ENCODE results near the gene DCP2. TPM values are rescaled to one million over a fixed set of nuclear protein-coding genes. Genes with fewer than 3 reads are reported as not detected.

DCP2 gene
- total and polyA plus RNA-seq, 3 donors from 2014 or later, result 19.8 to 36.8 (median 32.4) TPM

DNA sequence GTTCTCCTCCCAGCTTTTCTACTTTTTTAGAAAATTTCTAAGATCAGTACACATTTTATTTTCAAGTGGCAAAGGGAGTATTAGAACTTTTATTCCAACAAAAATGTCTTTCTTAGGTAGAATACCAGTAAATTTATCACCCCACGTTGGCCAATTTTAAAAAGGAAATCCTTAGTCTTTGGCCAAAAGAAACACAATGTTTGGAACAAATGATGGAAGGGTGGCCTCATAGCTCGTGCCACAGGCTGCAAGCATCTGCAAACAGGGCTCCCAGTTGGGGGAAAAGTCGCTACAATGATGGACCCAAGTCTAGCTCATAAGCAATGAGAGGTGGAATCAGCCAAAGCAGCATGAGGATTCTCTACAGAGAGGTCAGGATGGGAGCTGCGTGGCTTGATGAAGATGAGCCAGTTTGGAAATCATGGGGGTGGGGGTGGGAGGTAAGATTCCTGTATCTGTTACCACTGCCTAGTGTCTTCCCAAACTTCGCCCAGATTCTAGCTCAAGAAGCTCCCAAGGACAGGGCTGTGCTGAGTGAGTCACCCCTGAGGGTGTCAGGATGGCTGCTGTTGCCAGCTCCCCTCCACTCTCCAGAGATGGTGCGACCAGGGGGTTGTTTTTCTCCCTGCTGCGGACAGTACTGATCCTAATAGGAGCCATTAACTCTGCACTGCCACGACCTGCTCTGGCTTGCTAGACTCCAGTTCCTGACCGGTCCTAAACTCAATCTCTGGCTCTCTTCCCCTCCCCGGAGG, 75.6 kb downstream of the DCP2 start:
- TF ChIP-seq, protein P1, sequence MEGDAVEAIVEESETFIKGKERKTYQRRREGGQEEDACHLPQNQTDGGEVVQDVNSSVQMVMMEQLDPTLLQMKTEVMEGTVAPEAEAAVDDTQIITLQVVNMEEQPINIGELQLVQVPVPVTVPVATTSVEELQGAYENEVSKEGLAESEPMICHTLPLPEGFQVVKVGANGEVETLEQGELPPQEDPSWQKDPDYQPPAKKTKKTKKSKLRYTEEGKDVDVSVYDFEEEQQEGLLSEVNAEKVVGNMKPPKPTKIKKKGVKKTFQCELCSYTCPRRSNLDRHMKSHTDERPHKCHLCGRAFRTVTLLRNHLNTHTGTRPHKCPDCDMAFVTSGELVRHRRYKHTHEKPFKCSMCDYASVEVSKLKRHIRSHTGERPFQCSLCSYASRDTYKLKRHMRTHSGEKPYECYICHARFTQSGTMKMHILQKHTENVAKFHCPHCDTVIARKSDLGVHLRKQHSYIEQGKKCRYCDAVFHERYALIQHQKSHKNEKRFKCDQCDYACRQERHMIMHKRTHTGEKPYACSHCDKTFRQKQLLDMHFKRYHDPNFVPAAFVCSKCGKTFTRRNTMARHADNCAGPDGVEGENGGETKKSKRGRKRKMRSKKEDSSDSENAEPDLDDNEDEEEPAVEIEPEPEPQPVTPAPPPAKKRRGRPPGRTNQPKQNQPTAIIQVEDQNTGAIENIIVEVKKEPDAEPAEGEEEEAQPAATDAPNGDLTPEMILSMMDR (IDR thresholded peaks at IDR 0.05), result no peak
- no peak for TF ChIP-seq POLR2A (IDR thresholded peaks at IDR 0.05)
- no peaks in the 10 kb centered on the region for H3K9me3 ChIP-seq
- no peaks in the 10 kb centered on the region for H3K36me3 ChIP-seq (ENCODE audit: low read depth, missing control alignments)
- peaks cover 11% of the 10 kb centered on the region for H3K4me1 ChIP-seq
- H3K27ac ChIP-seq, result no peak overlapping the region
- H3K27me3 ChIP-seq, result no peaks in the 10 kb centered on the region
- intact Hi-C loops (cut with DNase I; ENCODE audit: low total_unique reads), result no loop called here
- DNase-seq, result no peak
- no peak overlapping the region for H3K4me3 ChIP-seq
- WGBS, 2 donors, result 75 to 83% methylated on average over 9 to 10 of the region's 10 CpGs

GRCh38 chr5:113053511-113053995, 77.0 kb downstream of the DCP2 start:
- no peak for DNase-seq
- H3K36me3 ChIP-seq (ENCODE audit: low read depth, missing control alignments), result no peaks in the 10 kb centered on the region
- peaks cover 6% of the 10 kb centered on the region for H3K4me1 ChIP-seq
- no peak overlapping the region for H3K27ac ChIP-seq
- H3K4me3 ChIP-seq, result no peak overlapping the region
- no peaks in the 10 kb centered on the region for H3K27me3 ChIP-seq
- intact Hi-C loops (cut with DNase I; ENCODE audit: low total_unique reads), result no loop called here
- H3K9me3 ChIP-seq, result no peaks in the 10 kb centered on the region
- no peak for TF ChIP-seq POLR2A (IDR thresholded peaks at IDR 0.05)
- TF ChIP-seq, protein P1 (IDR thresholded peaks at IDR 0.05), result no peak
- WGBS, 2 donors, result 95% methylated on average over 9 of the region's 9 CpGs

GRCh38 chr5:113054899-113055298, 78.3 kb downstream of the DCP2 start:
- intact Hi-C loops (cut with DNase I; ENCODE audit: low total_unique reads), result no loop called here
- Histone ChIP-seq H3K4me3 (no peak overlapping the region), H3K27ac (no peak overlapping the region), H3K9me3 (no peaks in the 10 kb centered on the region), H3K4me1 (peaks cover 6% of the 10 kb centered on the region), H3K27me3 (no peaks in the 10 kb centered on the region), H3K36me3 (ENCODE audit: low read depth, missing control alignments) (no peaks in the 10 kb centered on the region)
- 86 to 95% methylated on average over 4 to 11 of the region's 11 CpGs for WGBS, 2 donors
- TF ChIP-seq POLR2A (IDR thresholded peaks at IDR 0.05), result no peak
- TF ChIP-seq, protein P1 (IDR thresholded peaks at IDR 0.05), result no peak
- DNase-seq, result no peak

DNA sequence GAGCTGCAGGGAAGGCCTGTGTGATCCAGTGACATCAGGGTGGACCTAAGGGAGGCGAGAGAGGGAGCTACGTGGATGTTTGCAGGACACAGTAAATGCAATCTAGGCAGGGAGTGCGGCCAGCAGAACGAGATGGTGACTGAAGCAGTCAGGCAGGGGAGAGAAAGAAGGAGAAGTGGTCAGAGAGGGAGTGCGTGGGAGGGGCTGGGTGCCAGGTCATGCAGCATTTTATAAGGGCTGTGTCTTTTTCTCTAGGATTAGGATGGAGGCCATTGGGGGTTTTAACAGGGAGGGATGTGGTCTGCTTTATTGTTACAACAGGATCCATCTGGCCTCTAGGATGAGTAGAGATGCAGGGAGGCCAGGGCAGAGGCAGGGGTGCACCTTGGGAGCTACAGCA, 80.4 kb downstream of the DCP2 start:
- H3K36me3 ChIP-seq (ENCODE audit: low read depth, missing control alignments), result no peaks in the 10 kb centered on the region
- no peaks in the 10 kb centered on the region for H3K9me3 ChIP-seq
- H3K4me1 ChIP-seq, result no peaks in the 10 kb centered on the region
- H3K4me3 ChIP-seq, result no peak overlapping the region
- no peak for DNase-seq
- intact Hi-C loops (cut with DNase I; ENCODE audit: low total_unique reads), result no loop called here
- H3K27me3 ChIP-seq, result no peaks in the 10 kb centered on the region
- H3K27ac ChIP-seq, result no peak overlapping the region
- TF ChIP-seq POLR2A (IDR thresholded peaks at IDR 0.05), result no peak
- TF ChIP-seq, protein P1 (IDR thresholded peaks at IDR 0.05), result no peak
- 74 to 84% methylated on average over 5 of the region's 5 CpGs for WGBS, 2 donors

DNA sequence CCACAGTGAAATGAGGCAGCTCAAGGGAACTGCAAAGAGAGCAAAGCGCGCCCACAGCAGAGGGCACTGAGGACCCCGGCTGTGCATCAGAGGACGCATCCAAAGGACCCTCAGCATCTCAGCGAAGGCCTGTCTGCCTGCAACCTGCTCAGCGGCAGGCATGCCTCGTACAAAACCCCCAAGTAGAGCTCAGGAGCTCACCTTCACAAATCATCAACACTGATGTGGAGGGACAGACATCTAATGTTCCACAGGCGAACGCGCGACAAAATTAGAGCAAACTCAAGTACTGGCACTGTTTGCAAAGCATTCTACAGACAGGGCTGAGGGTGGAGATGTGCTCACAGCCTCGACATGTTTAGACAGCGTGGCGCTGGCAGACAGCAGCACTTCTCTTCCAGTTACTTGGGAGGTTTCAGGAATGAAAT, 81.0 kb downstream of the DCP2 start:
- intact Hi-C loops (cut with DNase I; ENCODE audit: low total_unique reads), result no loop called here
- Histone ChIP-seq H3K4me3 (no peak overlapping the region), H3K36me3 (ENCODE audit: low read depth, missing control alignments) (no peaks in the 10 kb centered on the region), H3K4me1 (no peaks in the 10 kb centered on the region), H3K27ac (no peak overlapping the region), H3K9me3 (no peaks in the 10 kb centered on the region), H3K27me3 (no peaks in the 10 kb centered on the region)
- WGBS, 2 donors, result 87 to 97% methylated on average over 9 to 14 of the region's 14 CpGs
- TF ChIP-seq, protein P1 (IDR thresholded peaks at IDR 0.05), result no peak
- no peak for TF ChIP-seq POLR2A (IDR thresholded peaks at IDR 0.05)
- no peak for DNase-seq
